ENCODE data around the gene SMIM38.

SMIM38 gene

DNA sequence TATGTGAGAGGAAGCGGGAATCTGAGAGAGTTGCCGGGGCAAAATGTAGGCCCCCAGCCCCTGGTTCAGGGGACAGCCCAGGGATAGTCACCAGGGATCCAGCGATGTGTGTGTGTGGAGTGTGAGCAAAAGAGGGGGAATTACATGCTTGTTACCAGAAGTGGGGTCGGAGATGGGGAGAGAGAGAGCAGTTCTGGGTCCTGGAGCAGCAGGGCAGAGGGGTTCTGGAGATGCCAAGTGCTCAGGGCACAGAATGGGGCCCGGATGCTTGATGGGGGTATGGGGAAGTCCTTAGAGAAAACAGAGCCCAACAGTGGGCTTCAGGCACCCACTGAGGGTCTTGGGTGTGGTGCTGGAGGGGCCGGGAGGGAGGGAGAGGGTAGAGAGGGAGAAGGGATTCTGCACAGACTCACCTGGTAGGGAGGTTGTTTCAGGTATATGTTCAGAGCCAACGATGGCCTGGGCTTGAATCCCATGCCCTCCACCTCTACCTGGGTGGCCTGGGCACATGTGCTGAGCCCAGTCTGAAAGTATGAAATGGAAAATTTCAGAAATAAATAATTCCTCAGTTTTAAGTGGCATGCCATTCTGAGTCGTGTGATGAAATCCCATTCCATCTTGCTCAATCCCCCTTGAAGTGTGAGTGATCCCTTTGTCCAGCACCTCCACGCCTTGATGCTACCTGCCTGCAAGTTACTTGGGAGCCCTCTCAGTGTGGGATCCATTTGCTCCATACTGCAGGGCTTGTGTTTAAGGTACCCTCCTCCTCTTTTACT, 12.4 kb downstream of the SMIM38 start:
- Histone ChIP-seq H3K27ac (ENCODE audit: low read depth, low read length, poor library complexity, severe bottlenecking) (no peak overlapping the region), H3K9me3 (ENCODE audit: low read length) (no peaks in the 10 kb centered on the region), H3K9ac (ENCODE audit: low read length) (no peak overlapping the region), H3K79me2 (ENCODE audit: insufficient read depth, low read length) (no peaks in the 10 kb centered on the region), H3K4me2 (ENCODE audit: low read length) (no peak overlapping the region), H2AFZ (ENCODE audit: low read length) (no peak overlapping the region), H3K4me3 (ENCODE audit: low read depth, low read length, poor library complexity, severe bottlenecking) (no peak overlapping the region), H3K27me3 (ENCODE audit: insufficient read depth, low read length) (peaks cover 6% of the 10 kb centered on the region; the same call in 1 of the 2 replicates), H3K36me3 (ENCODE audit: insufficient read depth, low read length) (no peaks in the 10 kb centered on the region; the same call in 1 of the 2 replicates), H3K4me1 (ENCODE audit: insufficient read depth, low read length, severe bottlenecking) (no peaks in the 10 kb centered on the region), H4K20me1 (ENCODE audit: insufficient read depth, low read length) (no peaks in the 10 kb centered on the region), H3K9me2 (ENCODE audit: low read depth, low read length) (no peaks in the 10 kb centered on the region), H3F3A (ENCODE audit: insufficient read depth, low read length) (no peaks in the 10 kb centered on the region)
- TF ChIP-seq, protein P1, sequence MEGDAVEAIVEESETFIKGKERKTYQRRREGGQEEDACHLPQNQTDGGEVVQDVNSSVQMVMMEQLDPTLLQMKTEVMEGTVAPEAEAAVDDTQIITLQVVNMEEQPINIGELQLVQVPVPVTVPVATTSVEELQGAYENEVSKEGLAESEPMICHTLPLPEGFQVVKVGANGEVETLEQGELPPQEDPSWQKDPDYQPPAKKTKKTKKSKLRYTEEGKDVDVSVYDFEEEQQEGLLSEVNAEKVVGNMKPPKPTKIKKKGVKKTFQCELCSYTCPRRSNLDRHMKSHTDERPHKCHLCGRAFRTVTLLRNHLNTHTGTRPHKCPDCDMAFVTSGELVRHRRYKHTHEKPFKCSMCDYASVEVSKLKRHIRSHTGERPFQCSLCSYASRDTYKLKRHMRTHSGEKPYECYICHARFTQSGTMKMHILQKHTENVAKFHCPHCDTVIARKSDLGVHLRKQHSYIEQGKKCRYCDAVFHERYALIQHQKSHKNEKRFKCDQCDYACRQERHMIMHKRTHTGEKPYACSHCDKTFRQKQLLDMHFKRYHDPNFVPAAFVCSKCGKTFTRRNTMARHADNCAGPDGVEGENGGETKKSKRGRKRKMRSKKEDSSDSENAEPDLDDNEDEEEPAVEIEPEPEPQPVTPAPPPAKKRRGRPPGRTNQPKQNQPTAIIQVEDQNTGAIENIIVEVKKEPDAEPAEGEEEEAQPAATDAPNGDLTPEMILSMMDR (IDR thresholded peaks at IDR 0.05; ENCODE audit: low read length), result no peak
- TF ChIP-seq EZH2 (IDR thresholded peaks at IDR 0.05; ENCODE audit: borderline replicate concordance, low read length), result no peak

DNA sequence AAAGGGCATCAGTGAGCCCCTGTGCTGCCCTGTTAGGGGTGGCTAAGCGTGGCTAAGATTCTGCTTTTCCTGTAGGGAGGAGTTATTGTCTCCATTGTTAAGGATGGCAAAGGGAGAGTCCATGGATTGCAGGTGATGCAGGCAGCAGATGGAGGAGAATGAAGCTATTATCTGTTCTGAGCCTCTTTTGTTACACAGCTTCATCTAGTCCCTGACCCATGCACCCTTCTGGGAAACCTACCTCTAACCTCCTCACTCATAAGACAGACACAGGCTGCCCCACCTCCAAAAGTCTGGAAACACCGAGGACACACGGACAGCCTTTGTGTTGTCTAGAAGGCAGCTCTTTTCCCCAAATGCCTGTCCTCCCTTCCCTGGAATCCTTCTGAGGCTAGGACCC, 13.7 kb downstream of the SMIM38 start:
- no peaks in the 10 kb centered on the region for H3K9me2 ChIP-seq (ENCODE audit: low read depth, low read length)
- no peak overlapping the region for H3K4me3 ChIP-seq (ENCODE audit: low read depth, low read length, poor library complexity, severe bottlenecking)
- H3K9me3 ChIP-seq (ENCODE audit: low read length), result no peaks in the 10 kb centered on the region
- no peak overlapping the region for H3K4me2 ChIP-seq (ENCODE audit: low read length)
- H2AFZ ChIP-seq (ENCODE audit: low read length), result no peak overlapping the region
- no peaks in the 10 kb centered on the region for H3F3A ChIP-seq (ENCODE audit: insufficient read depth, low read length)
- H3K27me3 ChIP-seq (ENCODE audit: insufficient read depth, low read length), result peaks cover 6% of the 10 kb centered on the region; the same call in 1 of the 2 replicates
- no peak overlapping the region for H3K9ac ChIP-seq (ENCODE audit: low read length)
- no peak for TF ChIP-seq EZH2 (IDR thresholded peaks at IDR 0.05; ENCODE audit: borderline replicate concordance, low read length)
- TF ChIP-seq, protein P1 (IDR thresholded peaks at IDR 0.05; ENCODE audit: low read length), result no peak
- no peaks in the 10 kb centered on the region for H3K4me1 ChIP-seq (ENCODE audit: insufficient read depth, low read length, severe bottlenecking)
- no peak overlapping the region for H3K27ac ChIP-seq (ENCODE audit: low read depth, low read length, poor library complexity, severe bottlenecking)
- no peaks in the 10 kb centered on the region for H3K79me2 ChIP-seq (ENCODE audit: insufficient read depth, low read length)
- no peaks in the 10 kb centered on the region for H3K36me3 ChIP-seq (ENCODE audit: insufficient read depth, low read length)
- no peaks in the 10 kb centered on the region for H4K20me1 ChIP-seq (ENCODE audit: insufficient read depth, low read length)

DNA sequence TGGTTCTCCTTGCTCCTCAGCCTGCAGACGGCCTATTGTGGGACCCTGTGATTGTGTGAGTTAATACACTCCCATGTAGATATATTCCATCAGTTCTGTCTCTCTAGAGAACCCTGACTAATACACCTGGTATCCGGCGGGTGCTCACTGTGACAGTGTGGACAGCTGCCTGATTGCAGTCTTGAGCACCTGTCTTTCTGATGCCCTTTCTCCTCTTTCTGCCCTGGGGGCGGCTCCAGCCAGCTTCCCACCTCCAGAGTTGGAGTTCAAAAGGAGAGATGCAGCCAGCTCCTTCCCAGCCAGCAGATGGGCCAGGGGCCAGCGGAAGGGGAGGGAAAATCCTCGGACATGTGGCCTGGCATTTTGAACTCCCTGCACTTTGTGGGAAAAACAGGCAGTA, 15.0 kb downstream of the SMIM38 start:
- no peaks in the 10 kb centered on the region for H3F3A ChIP-seq (ENCODE audit: insufficient read depth, low read length)
- no peaks in the 10 kb centered on the region for H3K79me2 ChIP-seq (ENCODE audit: insufficient read depth, low read length)
- no peaks in the 10 kb centered on the region for H4K20me1 ChIP-seq (ENCODE audit: insufficient read depth, low read length)
- H3K4me2 ChIP-seq (ENCODE audit: low read length), result no peak overlapping the region
- no peak overlapping the region for H3K9ac ChIP-seq (ENCODE audit: low read length)
- H3K4me3 ChIP-seq (ENCODE audit: low read depth, low read length, poor library complexity, severe bottlenecking), result no peak overlapping the region
- peaks cover 6% of the 10 kb centered on the region; the same call in 1 of the 2 replicates for H3K27me3 ChIP-seq (ENCODE audit: insufficient read depth, low read length)
- H3K9me3 ChIP-seq (ENCODE audit: low read length), result no peaks in the 10 kb centered on the region
- no peak overlapping the region for H3K27ac ChIP-seq (ENCODE audit: low read depth, low read length, poor library complexity, severe bottlenecking)
- no peaks in the 10 kb centered on the region for H3K4me1 ChIP-seq (ENCODE audit: insufficient read depth, low read length, severe bottlenecking)
- no peaks in the 10 kb centered on the region for H3K9me2 ChIP-seq (ENCODE audit: low read depth, low read length)
- no peaks in the 10 kb centered on the region for H3K36me3 ChIP-seq (ENCODE audit: insufficient read depth, low read length)
- no peak for TF ChIP-seq EZH2 (IDR thresholded peaks at IDR 0.05; ENCODE audit: borderline replicate concordance, low read length)
- TF ChIP-seq, protein P1 (IDR thresholded peaks at IDR 0.05; ENCODE audit: low read length), result no peak
- no peak overlapping the region for H2AFZ ChIP-seq (ENCODE audit: low read length)
